Measurements from ENCODE around the gene TSPAN31.
"Not testable (repeated sequence)": the region's sequence is repeated elsewhere in the genome, so short reads cannot be mapped to it uniquely, and the experiment has no call there.

TSPAN31 gene

DNA sequence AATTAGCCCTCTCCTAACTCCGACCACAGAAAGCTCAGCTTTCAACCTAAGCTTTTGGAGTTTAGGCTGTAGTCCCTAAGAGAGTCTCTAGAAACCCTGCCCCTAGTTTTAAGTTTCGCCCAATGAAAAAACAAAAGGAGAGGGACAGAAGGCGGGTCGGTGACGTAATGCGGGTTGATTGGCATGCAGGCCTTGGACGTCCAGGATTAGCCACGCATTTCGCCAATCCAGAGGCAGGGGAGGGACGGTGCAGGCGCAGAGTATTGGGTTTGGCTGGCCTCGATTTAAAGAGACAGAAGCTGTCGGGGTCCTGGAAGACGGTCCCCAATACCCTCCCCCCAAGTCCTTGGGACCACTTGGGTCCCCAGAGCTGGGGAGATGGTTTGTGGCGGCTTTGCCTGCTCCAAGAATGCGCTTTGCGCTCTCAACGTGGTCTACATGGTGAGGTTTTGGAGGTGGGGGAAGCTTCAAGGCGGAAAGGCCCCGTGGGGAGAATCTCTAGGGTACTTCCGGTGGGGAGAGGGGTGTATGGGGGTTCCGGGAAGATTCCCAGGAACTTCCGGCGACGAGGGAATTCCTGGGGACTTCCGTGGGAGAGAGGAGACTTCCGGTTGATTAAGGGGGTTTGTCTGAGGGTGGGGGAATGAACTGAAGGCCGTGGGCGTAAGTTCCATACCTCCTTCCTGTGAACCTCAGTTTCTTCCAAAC lies at the start of gene TSPAN31:
TSS of gene TSPAN31 (plus strand) at position 263 of the 708 bp plus-strand sequence. CDS start at position 379, 116 bp downstream.
- H3K4me1 ChIP-seq (ENCODE audit: control insufficient read depth, insufficient read depth, low read length) = peaks cover 1% of the 10 kb centered on the region; the same call in 1 of the 2 replicates
- H3K36me3 ChIP-seq (ENCODE audit: control insufficient read depth, insufficient read depth, low read length) = peaks cover 10% of the 10 kb centered on the region; the same call in 1 of the 2 replicates
- WGBS (ENCODE audit: insufficient coverage, insufficient read length) = no CpG with 5 or more reads among the region's 29 CpGs
- peak; percentile 94 for DNase-seq (ENCODE audit: low read depth, low spot score)
- no peak within 1 kb of the TSS for H3K27ac ChIP-seq (ENCODE audit: low read length)
- H3K4me3 ChIP-seq (ENCODE audit: low read length) = peak within 1 kb of the TSS; percentile 78
- H3K27me3 ChIP-seq (ENCODE audit: control insufficient read depth, insufficient read depth, low read length) = peaks cover 12% of the 10 kb centered on the region; the same call in 1 of the 2 replicates
- H3K9me3 ChIP-seq (ENCODE audit: control insufficient read depth, insufficient read depth, low read length) = no peaks in the 10 kb centered on the region

GRCh38 chr12:57695770-57696432 lies 48.9 kb upstream of the TSPAN31 start:
- Histone ChIP-seq H3K9me3 (ENCODE audit: control insufficient read depth, insufficient read depth, low read length) (no peaks in the 10 kb centered on the region), H3K36me3 (ENCODE audit: control insufficient read depth, insufficient read depth, low read length) (no peaks in the 10 kb centered on the region), H3K27ac (ENCODE audit: low read length) (no peak overlapping the region), H3K4me1 (ENCODE audit: control insufficient read depth, insufficient read depth, low read length) (0 out of 2 replicates have a peak, but pooled peaks cover 2% of the 10 kb centered on the region), H3K4me3 (ENCODE audit: low read length) (no peak overlapping the region), H3K27me3 (ENCODE audit: control insufficient read depth, insufficient read depth, low read length) (no peaks in the 10 kb centered on the region)
- no CpG with 5 or more reads among the region's 11 CpGs for WGBS (ENCODE audit: insufficient coverage, insufficient read length)
- no peak for DNase-seq (ENCODE audit: low read depth, low spot score)

- WGBS (ENCODE audit: insufficient coverage, insufficient read length) = no CpG with 5 or more reads among the region's 1 CpG
- Histone ChIP-seq H3K36me3 (ENCODE audit: control insufficient read depth, insufficient read depth, low read length) (no peaks in the 10 kb centered on the region), H3K27ac (ENCODE audit: low read length) (no peak overlapping the region)
Measured at GRCh38 chr12:57697076-57697475, 47.8 kb upstream of the TSPAN31 start.

GRCh38 chr12:57698414-57698813 lies 46.4 kb upstream of the TSPAN31 start:
- no peak overlapping the region for H3K4me3 ChIP-seq (ENCODE audit: low read length)
- H3K27me3 ChIP-seq (ENCODE audit: control insufficient read depth, insufficient read depth, low read length) = no peaks in the 10 kb centered on the region
- no peak for DNase-seq (ENCODE audit: low read depth, low spot score)
- no CpG with 5 or more reads among the region's 3 CpGs for WGBS (ENCODE audit: insufficient coverage, insufficient read length)
- no peaks in the 10 kb centered on the region for H3K36me3 ChIP-seq (ENCODE audit: control insufficient read depth, insufficient read depth, low read length)
- no peaks in the 10 kb centered on the region for H3K9me3 ChIP-seq (ENCODE audit: control insufficient read depth, insufficient read depth, low read length)
- 0 out of 2 replicates have a peak, but pooled peaks cover 2% of the 10 kb centered on the region for H3K4me1 ChIP-seq (ENCODE audit: control insufficient read depth, insufficient read depth, low read length)
- no peak overlapping the region for H3K27ac ChIP-seq (ENCODE audit: low read length)

More at GRCh38 chr12:57697076-57697475, 47.8 kb upstream of the TSPAN31 start:
- 0 out of 2 replicates have a peak, but pooled peaks cover 2% of the 10 kb centered on the region for H3K4me1 ChIP-seq (ENCODE audit: control insufficient read depth, insufficient read depth, low read length)
- no peak for DNase-seq (ENCODE audit: low read depth, low spot score)
- no peak overlapping the region for H3K4me3 ChIP-seq (ENCODE audit: low read length)
- no peaks in the 10 kb centered on the region for H3K9me3 ChIP-seq (ENCODE audit: control insufficient read depth, insufficient read depth, low read length)
- no peaks in the 10 kb centered on the region for H3K27me3 ChIP-seq (ENCODE audit: control insufficient read depth, insufficient read depth, low read length)

DNA sequence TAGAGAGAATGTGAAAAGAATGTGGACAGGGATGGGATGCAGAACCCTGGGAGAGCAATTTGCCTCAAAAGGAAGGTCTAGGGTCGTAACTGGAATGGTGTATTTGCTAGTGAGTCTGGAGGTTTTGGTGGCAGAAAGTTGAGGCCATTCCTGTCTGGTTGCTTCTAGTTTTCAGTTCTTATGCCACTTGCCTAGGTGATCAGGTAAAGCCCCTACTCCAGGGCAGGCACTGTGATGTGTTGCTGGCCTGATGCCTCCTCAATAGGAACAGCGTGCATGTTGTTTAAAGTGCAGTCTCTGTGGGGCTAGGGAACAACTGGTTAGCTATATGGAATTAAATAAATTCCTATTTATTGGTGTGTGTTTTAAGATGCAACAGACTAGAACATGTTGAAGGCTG lies 44.5 kb upstream of the TSPAN31 start:
- WGBS (ENCODE audit: insufficient coverage, insufficient read length) = no CpG with 5 or more reads among the region's 2 CpGs
- H3K27me3 ChIP-seq (ENCODE audit: control insufficient read depth, insufficient read depth, low read length) = no peaks in the 10 kb centered on the region
- H3K9me3 ChIP-seq (ENCODE audit: control insufficient read depth, insufficient read depth, low read length) = no peaks in the 10 kb centered on the region
- H3K36me3 ChIP-seq (ENCODE audit: control insufficient read depth, insufficient read depth, low read length) = no peaks in the 10 kb centered on the region
- no peak overlapping the region for H3K4me3 ChIP-seq (ENCODE audit: low read length)
- H3K4me1 ChIP-seq (ENCODE audit: control insufficient read depth, insufficient read depth, low read length) = no peaks in the 10 kb centered on the region
- DNase-seq (ENCODE audit: low read depth, low spot score) = no peak
- no peak overlapping the region for H3K27ac ChIP-seq (ENCODE audit: low read length)

GRCh38 chr12:57707250-57707649 lies 37.6 kb upstream of the TSPAN31 start:
- Histone ChIP-seq H3K9me3 (ENCODE audit: control insufficient read depth, insufficient read depth, low read length) (no peaks in the 10 kb centered on the region), H3K27me3 (ENCODE audit: control insufficient read depth, insufficient read depth, low read length) (no peaks in the 10 kb centered on the region), H3K4me3 (ENCODE audit: low read length) (no peak overlapping the region), H3K4me1 (ENCODE audit: control insufficient read depth, insufficient read depth, low read length) (no peaks in the 10 kb centered on the region), H3K36me3 (ENCODE audit: control insufficient read depth, insufficient read depth, low read length) (no peaks in the 10 kb centered on the region), H3K27ac (ENCODE audit: low read length) (no peak overlapping the region)
- no CpG with 5 or more reads among the region's 3 CpGs for WGBS (ENCODE audit: insufficient coverage, insufficient read length)
- DNase-seq (ENCODE audit: low read depth, low spot score) = no peak

DNA sequence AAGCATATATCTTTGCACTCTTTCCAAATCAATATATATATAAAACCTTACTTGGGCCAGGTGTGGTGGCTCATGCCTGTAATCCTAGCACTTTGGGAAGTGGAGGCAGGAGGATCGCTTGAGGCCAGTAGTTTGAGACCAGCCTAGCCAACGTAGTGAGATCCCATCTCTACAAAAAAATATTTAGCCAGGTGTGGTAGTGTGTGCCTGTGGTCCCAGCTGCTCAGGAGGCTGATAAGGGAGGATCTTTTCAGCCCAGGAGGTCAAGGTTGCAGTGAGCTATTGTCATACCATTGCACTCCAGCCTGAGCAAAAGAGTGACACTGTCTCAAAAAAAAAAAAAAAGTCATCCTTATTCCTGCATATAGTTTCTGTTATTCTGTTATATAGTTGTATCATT lies 36.5 kb upstream of the TSPAN31 start:
- no peak overlapping the region for H3K4me3 ChIP-seq (ENCODE audit: low read length)
- H3K4me1 ChIP-seq (ENCODE audit: control insufficient read depth, insufficient read depth, low read length) = no peaks in the 10 kb centered on the region
- WGBS (ENCODE audit: insufficient coverage, insufficient read length) = no CpG with 5 or more reads among the region's 2 CpGs
- no peak overlapping the region for H3K27ac ChIP-seq (ENCODE audit: low read length)
- DNase-seq (ENCODE audit: low read depth, low spot score) = no peak
- H3K27me3 ChIP-seq (ENCODE audit: control insufficient read depth, insufficient read depth, low read length) = no peaks in the 10 kb centered on the region
- H3K36me3 ChIP-seq (ENCODE audit: control insufficient read depth, insufficient read depth, low read length) = no peaks in the 10 kb centered on the region
- H3K9me3 ChIP-seq (ENCODE audit: control insufficient read depth, insufficient read depth, low read length) = no peaks in the 10 kb centered on the region

- H3K4me1 ChIP-seq (ENCODE audit: control insufficient read depth, insufficient read depth, low read length) = no peaks in the 10 kb centered on the region
- no peak overlapping the region for H3K27ac ChIP-seq (ENCODE audit: low read length)
- no peaks in the 10 kb centered on the region for H3K27me3 ChIP-seq (ENCODE audit: control insufficient read depth, insufficient read depth, low read length)
- no peaks in the 10 kb centered on the region; the same call in 1 of the 2 replicates for H3K36me3 ChIP-seq (ENCODE audit: control insufficient read depth, insufficient read depth, low read length)
- no peaks in the 10 kb centered on the region for H3K9me3 ChIP-seq (ENCODE audit: control insufficient read depth, insufficient read depth, low read length)
- DNase-seq (ENCODE audit: low read depth, low spot score) = no peak
- no peak overlapping the region for H3K4me3 ChIP-seq (ENCODE audit: low read length)
- WGBS (ENCODE audit: insufficient coverage, insufficient read length) = no CpG with 5 or more reads among the region's 3 CpGs
Measured at GRCh38 chr12:57712701-57713100, 32.1 kb upstream of the TSPAN31 start.

- H3K4me3 ChIP-seq (ENCODE audit: low read length) = no peak overlapping the region
- no peaks in the 10 kb centered on the region for H3K4me1 ChIP-seq (ENCODE audit: control insufficient read depth, insufficient read depth, low read length)
- H3K36me3 ChIP-seq (ENCODE audit: control insufficient read depth, insufficient read depth, low read length) = no peaks in the 10 kb centered on the region; the same call in 1 of the 2 replicates
- no peak overlapping the region for H3K27ac ChIP-seq (ENCODE audit: low read length)
- no CpG with 5 or more reads among the region's 5 CpGs for WGBS (ENCODE audit: insufficient coverage, insufficient read length)
- H3K27me3 ChIP-seq (ENCODE audit: control insufficient read depth, insufficient read depth, low read length) = no peaks in the 10 kb centered on the region
- no peak for DNase-seq (ENCODE audit: low read depth, low spot score)
- H3K9me3 ChIP-seq (ENCODE audit: control insufficient read depth, insufficient read depth, low read length) = no peaks in the 10 kb centered on the region
Measured at GRCh38 chr12:57713209-57713608, 31.6 kb upstream of the TSPAN31 start.

GRCh38 chr12:57715036-57715748 lies 29.6 kb upstream of the TSPAN31 start:
- not testable (repeated sequence) for H3K36me3 ChIP-seq (ENCODE audit: control insufficient read depth, insufficient read depth, low read length); H3K27ac ChIP-seq (ENCODE audit: low read length)
- no CpG with 5 or more reads among the region's 6 CpGs for WGBS (ENCODE audit: insufficient coverage, insufficient read length)

More at GRCh38 chr12:57715036-57715748, 29.6 kb upstream of the TSPAN31 start:
- H3K4me1 ChIP-seq (ENCODE audit: control insufficient read depth, insufficient read depth, low read length); H3K9me3 ChIP-seq (ENCODE audit: control insufficient read depth, insufficient read depth, low read length); DNase-seq (ENCODE audit: low read depth, low spot score); H3K27me3 ChIP-seq (ENCODE audit: control insufficient read depth, insufficient read depth, low read length); H3K4me3 ChIP-seq (ENCODE audit: low read length): not testable (repeated sequence)
